HG03457 (cell line): ENCODE results near the gene FBXO33.

ENCODE experiments used
- ATAC-seq: cut with Tn5 transposase; IDR thresholded peaks from one replicate; pipeline ENCODE4 v1.9.1; 2021; ENCODE audit warnings: moderate number of reproducible peaks; ENCODE audit not compliant: unreplicated experiment

The FBXO33 gene

GRCh38 chr14:39431416-39432178, 636 bp downstream of the FBXO33 start:
- ATAC-seq: peak; percentile 18

GRCh38 chr14:39430762-39431415, 1.3 kb downstream of the FBXO33 start:
- ATAC-seq: no peak

GRCh38 chr14:39428118-39428517, 4.1 kb downstream of the FBXO33 start:
- ATAC-seq: no peak

- no peak for ATAC-seq
Measured at GRCh38 chr14:39426605-39427004, 5.6 kb downstream of the FBXO33 start.

- no peak for ATAC-seq
Measured at GRCh38 chr14:39425947-39426346, 6.3 kb downstream of the FBXO33 start.

- no peak for ATAC-seq
Measured at GRCh38 chr14:39423793-39424192, 8.4 kb downstream of the FBXO33 start.

- ATAC-seq: no peak
Measured at GRCh38 chr14:39422243-39422642, 10.0 kb downstream of the FBXO33 start.

- ATAC-seq: no peak
Measured at GRCh38 chr14:39419272-39419671, 13.0 kb downstream of the FBXO33 start.

GRCh38 chr14:39417014-39417413, 15.2 kb downstream of the FBXO33 start:
- ATAC-seq: no peak

- ATAC-seq: no peak
Measured at GRCh38 chr14:39416072-39416471, 16.2 kb downstream of the FBXO33 start.

GRCh38 chr14:39406560-39406959, 25.7 kb downstream of the FBXO33 start:
- no peak for ATAC-seq

GRCh38 chr14:39398382-39398781, 33.9 kb downstream of the FBXO33 start:
- no peak for ATAC-seq

GRCh38 chr14:39396448-39396847, 35.8 kb downstream of the FBXO33 start:
- no peak for ATAC-seq

GRCh38 chr14:39395555-39396254, 36.5 kb downstream of the FBXO33 start:
- ATAC-seq: no peak

- ATAC-seq: no peak
Measured at GRCh38 chr14:39393289-39393688, 38.9 kb downstream of the FBXO33 start.

GRCh38 chr14:39384177-39384576, 48.1 kb downstream of the FBXO33 start:
- no peak for ATAC-seq

GRCh38 chr14:39383741-39384140, 48.5 kb downstream of the FBXO33 start:
- no peak for ATAC-seq

GRCh38 chr14:39383026-39383660, 49.1 kb downstream of the FBXO33 start:
- no peak for ATAC-seq

GRCh38 chr14:39382463-39382862, 49.8 kb downstream of the FBXO33 start:
- ATAC-seq: no peak

- no peak for ATAC-seq
Measured at GRCh38 chr14:39381366-39381765, 50.9 kb downstream of the FBXO33 start.

GRCh38 chr14:39376667-39377403, 55.4 kb downstream of the FBXO33 start:
- ATAC-seq: no peak
